Fibroblast of lung (primary cell): ENCODE data around the gene MS4A6E. TPM values are rescaled to one million over a fixed set of nuclear protein-coding genes. Genes with fewer than 3 reads are reported as not detected.

Experiments used
- DNase-seq, 2 donors: peaks; one replicate each; pipeline versions ENCODE4 v3.0.0 to v3.0.0-alpha.2; 2010; ENCODE audit warnings: low read depth in 2 of 2
- H2AFZ ChIP-seq: 2 replicates; pipeline ENCODE4 v1.5.1; 2012; ENCODE audit warnings: low read length, control low read depth, inconsistent platforms
- H3K27ac ChIP-seq: 2 replicates; pipeline ENCODE4 v1.5.1; 2011; ENCODE audit warnings: low read length, control low read depth; ENCODE audit not compliant: insufficient read depth
- H3K27me3 ChIP-seq: 2 replicates; pipeline ENCODE4 v1.5.1; 2011; ENCODE audit warnings: mild to moderate bottlenecking, low read length; ENCODE audit not compliant: control insufficient read depth, insufficient read depth
- H3K36me3 ChIP-seq: 2 replicates; pipeline ENCODE4 v1.5.1; 2011; ENCODE audit warnings: low read length; ENCODE audit not compliant: control insufficient read depth, insufficient read depth
- H3K4me1 ChIP-seq: 2 replicates; pipeline ENCODE4 v1.5.1; 2011; ENCODE audit warnings: low read length; ENCODE audit not compliant: control insufficient read depth, insufficient read depth; ENCODE audit errors: extremely low read depth
- H3K4me2 ChIP-seq: 2 replicates; pipeline ENCODE4 v1.5.1; 2011; ENCODE audit warnings: low read length, control low read depth; ENCODE audit not compliant: insufficient read depth; ENCODE audit errors: extremely low read depth
- H3K4me3 ChIP-seq, 4 experiments: fragments of 200-600 bp in 1 of 4; sonication (generic) in 1 of 4; replicated peaks in 1 of 4; 2 replicates each; pipeline ENCODE4 v1.5.1; 2011 to 2016; ENCODE audit warnings: low read length in 4 of 4, low read depth in 3 of 4, mild to moderate bottlenecking in 3 of 4, control low read depth in 2 of 4, inconsistent platforms in 1 of 4, mixed read lengths in 1 of 4; ENCODE audit not compliant: insufficient read depth in 1 of 4; ENCODE audit errors: control extremely low read depth in 1 of 4
- H3K79me2 ChIP-seq: 2 replicates; pipeline ENCODE4 v1.5.1; 2012; ENCODE audit warnings: mild to moderate bottlenecking, low read length, inconsistent platforms; ENCODE audit not compliant: control insufficient read depth, insufficient read depth
- H3K9ac ChIP-seq: 2 replicates; pipeline ENCODE4 v1.5.1; 2011; ENCODE audit warnings: mild to moderate bottlenecking, low read length, control low read depth; ENCODE audit not compliant: insufficient read depth
- H3K9me3 ChIP-seq: 2 replicates; pipeline ENCODE4 v1.5.1; 2012; ENCODE audit warnings: low read depth, low read length; ENCODE audit not compliant: control insufficient read depth, insufficient read depth
- H4K20me1 ChIP-seq: 2 replicates; pipeline ENCODE4 v1.5.1; 2011; ENCODE audit warnings: low read length; ENCODE audit not compliant: control insufficient read depth, insufficient read depth; ENCODE audit errors: extremely low read depth
- CTCF ChIP-seq, 2 donors: IDR thresholded peaks in 1 of 2; conservative IDR thresholded peaks in 1 of 2; 1 replicate in 1 of 2; 2 replicates in 1 of 2; pipeline ENCODE4 v1.5.1; 2011 to 2012; ENCODE audit warnings: low read length in 2 of 2, control low read depth in 1 of 2, inconsistent platforms in 1 of 2, low read depth in 1 of 2, mild to moderate bottlenecking in 1 of 2
- EZH2 ChIP-seq: IDR thresholded peaks from 2 replicates; pipeline ENCODE4 v1.5.1; 2012; ENCODE audit warnings: low read length, control low read depth, mild to moderate bottlenecking; ENCODE audit errors: missing control alignments
- polyA plus RNA-seq, 2 donors: library from polyadenylated mRNA; depleted of rRNA in 1 of 2; stranded (reverse) in 1 of 2; unstranded in 1 of 2; fragments of >200 nt; gene quantifications; 2 replicates each; pipeline ENCODE4 v1.2.1, GENCODE V29; 2011 to 2012; ENCODE audit warnings: missing spikeins in 1 of 2
- total RNA-seq: library from RNA; depleted of rRNA; stranded (reverse); fragments of >200 nt; gene quantifications from 2 replicates; pipeline ENCODE4 v1.2.1, GENCODE V29; 2014

Gene MS4A6E
- total and polyA plus RNA-seq, 2 donors (not counting 1 experiment from before 2014, with no cell fraction given) = not detected

DNA sequence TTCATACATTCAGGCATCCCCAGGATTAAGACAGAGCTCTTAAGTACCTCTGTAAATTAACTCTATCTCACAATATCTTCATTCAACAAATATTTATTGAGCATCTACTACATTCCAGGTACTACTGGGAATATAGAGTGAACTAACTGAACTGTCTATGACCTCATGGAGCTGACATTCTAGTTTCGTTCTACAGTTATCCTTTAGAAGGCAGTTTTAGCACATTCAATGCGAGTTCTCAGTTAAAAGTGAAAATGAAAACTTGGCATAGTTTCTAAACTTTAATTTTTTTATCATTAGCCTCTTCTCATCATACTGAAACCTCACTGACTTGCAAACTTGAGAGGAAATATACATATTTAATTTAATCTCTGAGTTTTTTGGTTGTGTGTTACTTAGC lies 10.7 kb upstream of the MS4A6E start:
- H3K4me1 ChIP-seq = no peaks in the 10 kb centered on the region
- no peak overlapping the region for H3K9ac ChIP-seq
- no peaks in the 10 kb centered on the region for H3K79me2 ChIP-seq
- no peaks in the 10 kb centered on the region for H4K20me1 ChIP-seq
- no peak overlapping the region for H3K4me2 ChIP-seq
- no peaks in the 10 kb centered on the region for H3K36me3 ChIP-seq
- H2AFZ ChIP-seq = no peak overlapping the region
- no peak overlapping the region for H3K4me3 ChIP-seq
- H3K9me3 ChIP-seq = no peaks in the 10 kb centered on the region
- no peak for DNase-seq
- H3K27me3 ChIP-seq = no peaks in the 10 kb centered on the region
- TF ChIP-seq CTCF (conservative IDR thresholded peaks at IDR 0.05 in 1 of 2, IDR thresholded peaks at IDR 0.05 in 1 of 2; ENCODE audit: low read depth in 1 of 2, low read length in 2 of 2) (no peak), EZH2 (no peak)
- no peak overlapping the region for H3K27ac ChIP-seq

DNA sequence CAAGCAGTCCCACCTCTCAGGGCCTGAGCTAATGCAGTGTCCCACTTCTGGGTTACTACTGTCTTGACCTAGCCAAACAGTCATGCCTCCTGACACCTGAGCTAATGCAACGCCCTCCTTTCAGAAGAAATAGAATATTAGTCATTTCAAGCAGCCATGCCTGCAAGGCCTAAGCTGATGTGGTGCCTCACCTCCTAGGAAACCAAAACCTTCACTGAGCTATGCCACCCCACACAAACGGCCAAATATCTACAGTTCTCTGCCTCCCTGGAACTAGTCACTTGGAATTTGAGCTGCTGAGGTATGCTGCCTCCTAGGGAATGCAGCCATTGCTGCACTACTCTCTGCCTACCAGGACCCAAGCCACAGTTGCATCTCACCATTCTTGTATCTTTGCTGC lies 8.3 kb upstream of the MS4A6E start:
- H2AFZ ChIP-seq = no peak overlapping the region
- no peak overlapping the region for H3K4me3 ChIP-seq
- H3K9me3 ChIP-seq = no peaks in the 10 kb centered on the region
- H3K27me3 ChIP-seq = no peaks in the 10 kb centered on the region
- TF ChIP-seq CTCF (conservative IDR thresholded peaks at IDR 0.05 in 1 of 2, IDR thresholded peaks at IDR 0.05 in 1 of 2; ENCODE audit: low read depth in 1 of 2, low read length in 2 of 2) = no peak
- TF ChIP-seq EZH2 = no peak
- H3K9ac ChIP-seq = no peak overlapping the region
- no peaks in the 10 kb centered on the region for H3K36me3 ChIP-seq
- DNase-seq = no peak
- H3K4me1 ChIP-seq = no peaks in the 10 kb centered on the region
- no peaks in the 10 kb centered on the region for H4K20me1 ChIP-seq
- H3K79me2 ChIP-seq = no peaks in the 10 kb centered on the region
- H3K4me2 ChIP-seq = no peak overlapping the region
- H3K27ac ChIP-seq = no peak overlapping the region

- Histone ChIP-seq H3K79me2 (no peaks in the 10 kb centered on the region), H3K27ac (no peak overlapping the region), H3K27me3 (no peaks in the 10 kb centered on the region), H3K4me3 (no peak overlapping the region), H4K20me1 (no peaks in the 10 kb centered on the region), H3K4me1 (no peaks in the 10 kb centered on the region), H3K9ac (no peak overlapping the region), H3K36me3 (no peaks in the 10 kb centered on the region), H3K4me2 (no peak overlapping the region), H2AFZ (no peak overlapping the region), H3K9me3 (no peaks in the 10 kb centered on the region)
- TF ChIP-seq EZH2 (no peak), CTCF (conservative IDR thresholded peaks at IDR 0.05 in 1 of 2, IDR thresholded peaks at IDR 0.05 in 1 of 2; ENCODE audit: low read depth in 1 of 2, low read length in 2 of 2) (no peak)
- DNase-seq = no peak
Observed at GRCh38 chr11:60321051-60321450, 6.0 kb upstream of the MS4A6E start.
